GM12878 (cell line): ENCODE results near the gene PROCA1. TPM values are rescaled to one million over a fixed set of nuclear protein-coding genes. Genes with fewer than 3 reads are reported as not detected.

Experiments
- BRCA1 ChIP-seq: IDR thresholded peaks from 2 replicates; pipeline ENCODE4 v1.6.1; 2011; ENCODE audit warnings: low read depth, low read length, improper control_type of control experiment
- CHD4 ChIP-seq: fragments of 200-600 bp; sonication (generic); IDR thresholded peaks from 2 replicates; pipeline ENCODE4 v1.6.1; 2016; ENCODE audit warnings: mild to moderate bottlenecking
- JUND ChIP-seq: IDR thresholded peaks from 2 replicates; pipeline ENCODE4 v1.6.1; 2012; ENCODE audit warnings: low read depth, mild to moderate bottlenecking, low read length, improper control_type of control experiment, moderate library complexity
- POU2F2 ChIP-seq: IDR thresholded peaks from 3 replicates; pipeline ENCODE4 v1.6.1; 2011; ENCODE audit warnings: low read depth, mild to moderate bottlenecking, low read length, borderline replicate concordance
- RAD21 ChIP-seq: IDR thresholded peaks from 2 replicates; pipeline ENCODE4 v1.6.1; 2011; ENCODE audit warnings: mild to moderate bottlenecking, low read depth, low read length, moderate library complexity; ENCODE audit not compliant: insufficient read depth
- RB1 ChIP-seq: fragments of 450-650 bp; formaldehyde crosslinking; IDR thresholded peaks from 2 replicates; pipeline ENCODE4 v1.6.1; 2017; ENCODE audit warnings: mild to moderate bottlenecking, borderline replicate concordance
- RBBP5 ChIP-seq: fragments of 200-600 bp; sonication (generic); conservative IDR thresholded peaks from 2 replicates; pipeline ENCODE4 v1.6.1; 2016
- SIN3A ChIP-seq: IDR thresholded peaks from 2 replicates; pipeline ENCODE4 v1.6.1; 2012; ENCODE audit warnings: low read depth, low read length, improper control_type of control experiment
- SP1 ChIP-seq: IDR thresholded peaks from one replicate; pipeline ENCODE4 v1.6.1; 2011; ENCODE audit warnings: low read depth, low read length
- SUPT20H ChIP-seq: IDR thresholded peaks from 2 replicates; pipeline ENCODE4 v1.6.1; 2011; ENCODE audit warnings: low read depth, mild to moderate bottlenecking, low read length, moderate library complexity, borderline replicate concordance; ENCODE audit not compliant: control insufficient read depth
- ZSCAN29 ChIP-seq: fragments of 450-650 bp; IDR thresholded peaks from 2 replicates; pipeline ENCODE4 v1.6.1; 2017; ENCODE audit warnings: mild to moderate bottlenecking, moderate library complexity
- ZZZ3 ChIP-seq: IDR thresholded peaks from 2 replicates; pipeline ENCODE4 v1.6.1; 2011; ENCODE audit warnings: low read depth; ENCODE audit not compliant: control insufficient read depth, insufficient read length
- polyA plus RNA-seq, 11 experiments: library from polyadenylated mRNA; depleted of rRNA in 4 of 11; unstranded in 6 of 11; stranded (reverse) in 5 of 11; fragments of >200 nt; fragmentation: Nextera tagmentation in 4 of 11; fragmentation: Illumina TruSeq in 1 of 11; extraction: Ambion mirVana in 4 of 11; extraction: Trizol in 1 of 11; gene quantifications; 1 replicate in 1 of 11; 2 replicates in 10 of 11; pipeline versions ENCODE4 v1.2.1 to v1.2.3, GENCODE V29; 2011 to 2016; ENCODE audit warnings: inconsistent platforms in 2 of 11, missing spikeins in 2 of 11, low read depth in 1 of 11
- total RNA-seq, 4 experiments: library from RNA; depleted of rRNA in 3 of 4; stranded (reverse); fragments of >200 nt in 3 of 4; fragmentation: Illumina TruSeq in 1 of 4; extraction: Trizol in 1 of 4; gene quantifications; 2 replicates each; pipeline versions ENCODE4 v1.2.1 to v1.2.3, GENCODE V29; 2013 to 2021
- TF ChIP-seq, protein P1 (sequence below): fragments of 450-650 bp; IDR thresholded peaks from 2 replicates; pipeline ENCODE4 v1.6.1; 2017; ENCODE audit warnings: mild to moderate bottlenecking, moderate library complexity
- TF ChIP-seq, protein P2 (sequence below): fragments of 450-650 bp; IDR thresholded peaks from 2 replicates; pipeline ENCODE4 v1.6.1; 2017; ENCODE audit warnings: mild to moderate bottlenecking, moderate library complexity
- TF ChIP-seq, protein P3 (sequence below): fragments of 450-650 bp; IDR thresholded peaks from 2 replicates; pipeline ENCODE4 v1.6.1; 2017; ENCODE audit warnings: antibody characterized with exemption, mild to moderate bottlenecking, moderate library complexity
- TF ChIP-seq, protein P4 (sequence below): fragments of 450-650 bp; IDR thresholded peaks from 2 replicates; pipeline ENCODE4 v1.6.1; 2017; ENCODE audit warnings: mild to moderate bottlenecking, low read depth, inconsistent platforms; ENCODE audit not compliant: poor library complexity, severe bottlenecking

The PROCA1 gene
- total and polyA plus RNA-seq, 10 of the 15 experiments (the other 5 are each of a cell fraction or from before 2014, with no cell fraction given) = 0.35 to 4.8 (median 1.4) TPM

DNA sequence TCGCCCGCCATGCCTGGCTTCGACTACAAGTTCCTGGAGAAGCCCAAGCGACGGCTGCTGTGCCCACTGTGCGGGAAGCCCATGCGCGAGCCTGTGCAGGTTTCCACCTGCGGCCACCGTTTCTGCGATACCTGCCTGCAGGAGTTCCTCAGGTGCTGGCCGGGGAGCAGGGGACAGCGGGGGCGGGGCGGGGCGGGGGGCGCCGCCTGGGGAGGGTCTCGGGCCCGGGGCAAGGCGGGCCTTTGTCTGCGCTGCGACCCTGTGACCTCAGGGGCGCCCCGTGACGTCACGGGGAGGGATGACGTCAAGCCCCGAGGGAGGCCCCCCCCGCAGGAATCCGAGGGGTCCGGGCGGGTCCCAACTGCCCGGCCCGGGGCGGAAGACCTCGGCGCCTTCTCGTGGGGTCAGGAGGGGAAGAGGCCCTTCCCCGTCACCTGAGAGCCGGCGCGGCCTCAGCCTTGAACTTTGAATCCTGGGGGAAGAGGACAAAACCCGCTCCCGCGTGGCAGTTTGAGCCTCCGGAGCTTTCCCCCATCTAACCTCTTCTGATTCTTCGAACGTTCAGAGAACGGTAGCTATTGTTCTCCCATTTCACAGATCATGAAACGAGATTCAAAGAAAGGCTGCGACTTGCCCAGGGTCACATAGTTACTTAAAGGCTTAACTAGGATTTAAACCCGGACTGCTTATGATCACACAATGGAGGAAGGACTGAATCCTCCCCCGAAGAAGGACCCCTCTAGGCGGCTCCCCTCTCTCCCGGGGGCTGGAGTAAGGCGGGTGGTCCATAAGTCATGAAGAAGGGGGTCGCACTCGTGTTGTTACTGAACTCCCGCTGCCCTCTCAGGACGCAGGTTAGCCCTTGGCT, 32.6 kb upstream of the PROCA1 start (continued):
- TF ChIP-seq RB1 = no peak
- TF ChIP-seq, protein P1, sequence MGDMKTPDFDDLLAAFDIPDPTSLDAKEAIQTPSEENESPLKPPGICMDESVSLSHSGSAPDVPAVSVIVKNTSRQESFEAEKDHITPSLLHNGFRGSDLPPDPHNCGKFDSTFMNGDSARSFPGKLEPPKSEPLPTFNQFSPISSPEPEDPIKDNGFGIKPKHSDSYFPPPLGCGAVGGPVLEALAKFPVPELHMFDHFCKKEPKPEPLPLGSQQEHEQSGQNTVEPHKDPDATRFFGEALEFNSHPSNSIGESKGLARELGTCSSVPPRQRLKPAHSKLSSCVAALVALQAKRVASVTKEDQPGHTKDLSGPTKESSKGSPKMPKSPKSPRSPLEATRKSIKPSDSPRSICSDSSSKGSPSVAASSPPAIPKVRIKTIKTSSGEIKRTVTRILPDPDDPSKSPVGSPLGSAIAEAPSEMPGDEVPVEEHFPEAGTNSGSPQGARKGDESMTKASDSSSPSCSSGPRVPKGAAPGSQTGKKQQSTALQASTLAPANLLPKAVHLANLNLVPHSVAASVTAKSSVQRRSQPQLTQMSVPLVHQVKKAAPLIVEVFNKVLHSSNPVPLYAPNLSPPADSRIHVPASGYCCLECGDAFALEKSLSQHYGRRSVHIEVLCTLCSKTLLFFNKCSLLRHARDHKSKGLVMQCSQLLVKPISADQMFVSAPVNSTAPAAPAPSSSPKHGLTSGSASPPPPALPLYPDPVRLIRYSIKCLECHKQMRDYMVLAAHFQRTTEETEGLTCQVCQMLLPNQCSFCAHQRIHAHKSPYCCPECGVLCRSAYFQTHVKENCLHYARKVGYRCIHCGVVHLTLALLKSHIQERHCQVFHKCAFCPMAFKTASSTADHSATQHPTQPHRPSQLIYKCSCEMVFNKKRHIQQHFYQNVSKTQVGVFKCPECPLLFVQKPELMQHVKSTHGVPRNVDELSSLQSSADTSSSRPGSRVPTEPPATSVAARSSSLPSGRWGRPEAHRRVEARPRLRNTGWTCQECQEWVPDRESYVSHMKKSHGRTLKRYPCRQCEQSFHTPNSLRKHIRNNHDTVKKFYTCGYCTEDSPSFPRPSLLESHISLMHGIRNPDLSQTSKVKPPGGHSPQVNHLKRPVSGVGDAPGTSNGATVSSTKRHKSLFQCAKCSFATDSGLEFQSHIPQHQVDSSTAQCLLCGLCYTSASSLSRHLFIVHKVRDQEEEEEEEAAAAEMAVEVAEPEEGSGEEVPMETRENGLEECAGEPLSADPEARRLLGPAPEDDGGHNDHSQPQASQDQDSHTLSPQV = no peak
- TF ChIP-seq RBBP5 = no peak
- TF ChIP-seq, protein P2, sequence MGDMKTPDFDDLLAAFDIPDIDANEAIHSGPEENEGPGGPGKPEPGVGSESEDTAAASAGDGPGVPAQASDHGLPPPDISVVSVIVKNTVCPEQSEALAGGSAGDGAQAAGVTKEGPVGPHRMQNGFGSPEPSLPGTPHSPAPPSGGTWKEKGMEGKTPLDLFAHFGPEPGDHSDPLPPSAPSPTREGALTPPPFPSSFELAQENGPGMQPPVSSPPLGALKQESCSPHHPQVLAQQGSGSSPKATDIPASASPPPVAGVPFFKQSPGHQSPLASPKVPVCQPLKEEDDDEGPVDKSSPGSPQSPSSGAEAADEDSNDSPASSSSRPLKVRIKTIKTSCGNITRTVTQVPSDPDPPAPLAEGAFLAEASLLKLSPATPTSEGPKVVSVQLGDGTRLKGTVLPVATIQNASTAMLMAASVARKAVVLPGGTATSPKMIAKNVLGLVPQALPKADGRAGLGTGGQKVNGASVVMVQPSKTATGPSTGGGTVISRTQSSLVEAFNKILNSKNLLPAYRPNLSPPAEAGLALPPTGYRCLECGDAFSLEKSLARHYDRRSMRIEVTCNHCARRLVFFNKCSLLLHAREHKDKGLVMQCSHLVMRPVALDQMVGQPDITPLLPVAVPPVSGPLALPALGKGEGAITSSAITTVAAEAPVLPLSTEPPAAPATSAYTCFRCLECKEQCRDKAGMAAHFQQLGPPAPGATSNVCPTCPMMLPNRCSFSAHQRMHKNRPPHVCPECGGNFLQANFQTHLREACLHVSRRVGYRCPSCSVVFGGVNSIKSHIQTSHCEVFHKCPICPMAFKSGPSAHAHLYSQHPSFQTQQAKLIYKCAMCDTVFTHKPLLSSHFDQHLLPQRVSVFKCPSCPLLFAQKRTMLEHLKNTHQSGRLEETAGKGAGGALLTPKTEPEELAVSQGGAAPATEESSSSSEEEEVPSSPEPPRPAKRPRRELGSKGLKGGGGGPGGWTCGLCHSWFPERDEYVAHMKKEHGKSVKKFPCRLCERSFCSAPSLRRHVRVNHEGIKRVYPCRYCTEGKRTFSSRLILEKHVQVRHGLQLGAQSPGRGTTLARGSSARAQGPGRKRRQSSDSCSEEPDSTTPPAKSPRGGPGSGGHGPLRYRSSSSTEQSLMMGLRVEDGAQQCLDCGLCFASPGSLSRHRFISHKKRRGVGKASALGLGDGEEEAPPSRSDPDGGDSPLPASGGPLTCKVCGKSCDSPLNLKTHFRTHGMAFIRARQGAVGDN = 0 out of 2 replicates have a peak, but pooled peaks have one; percentile 62
- no peak for TF ChIP-seq SP1
- TF ChIP-seq CHD4 = no peak
- TF ChIP-seq RAD21 = no peak
- TF ChIP-seq, protein P3, sequence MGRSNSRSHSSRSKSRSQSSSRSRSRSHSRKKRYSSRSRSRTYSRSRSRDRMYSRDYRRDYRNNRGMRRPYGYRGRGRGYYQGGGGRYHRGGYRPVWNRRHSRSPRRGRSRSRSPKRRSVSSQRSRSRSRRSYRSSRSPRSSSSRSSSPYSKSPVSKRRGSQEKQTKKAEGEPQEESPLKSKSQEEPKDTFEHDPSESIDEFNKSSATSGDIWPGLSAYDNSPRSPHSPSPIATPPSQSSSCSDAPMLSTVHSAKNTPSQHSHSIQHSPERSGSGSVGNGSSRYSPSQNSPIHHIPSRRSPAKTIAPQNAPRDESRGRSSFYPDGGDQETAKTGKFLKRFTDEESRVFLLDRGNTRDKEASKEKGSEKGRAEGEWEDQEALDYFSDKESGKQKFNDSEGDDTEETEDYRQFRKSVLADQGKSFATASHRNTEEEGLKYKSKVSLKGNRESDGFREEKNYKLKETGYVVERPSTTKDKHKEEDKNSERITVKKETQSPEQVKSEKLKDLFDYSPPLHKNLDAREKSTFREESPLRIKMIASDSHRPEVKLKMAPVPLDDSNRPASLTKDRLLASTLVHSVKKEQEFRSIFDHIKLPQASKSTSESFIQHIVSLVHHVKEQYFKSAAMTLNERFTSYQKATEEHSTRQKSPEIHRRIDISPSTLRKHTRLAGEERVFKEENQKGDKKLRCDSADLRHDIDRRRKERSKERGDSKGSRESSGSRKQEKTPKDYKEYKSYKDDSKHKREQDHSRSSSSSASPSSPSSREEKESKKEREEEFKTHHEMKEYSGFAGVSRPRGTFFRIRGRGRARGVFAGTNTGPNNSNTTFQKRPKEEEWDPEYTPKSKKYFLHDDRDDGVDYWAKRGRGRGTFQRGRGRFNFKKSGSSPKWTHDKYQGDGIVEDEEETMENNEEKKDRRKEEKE = no peak
- TF ChIP-seq SIN3A = no peak; the same call in 1 of the 2 replicates
- no peak for TF ChIP-seq ZZZ3
- no peak for TF ChIP-seq JUND
- no peak; the same call in 2 of the 3 replicates for TF ChIP-seq POU2F2
- TF ChIP-seq ZSCAN29 = no peak
- TF ChIP-seq SUPT20H = no peak
- TF ChIP-seq, protein P4, sequence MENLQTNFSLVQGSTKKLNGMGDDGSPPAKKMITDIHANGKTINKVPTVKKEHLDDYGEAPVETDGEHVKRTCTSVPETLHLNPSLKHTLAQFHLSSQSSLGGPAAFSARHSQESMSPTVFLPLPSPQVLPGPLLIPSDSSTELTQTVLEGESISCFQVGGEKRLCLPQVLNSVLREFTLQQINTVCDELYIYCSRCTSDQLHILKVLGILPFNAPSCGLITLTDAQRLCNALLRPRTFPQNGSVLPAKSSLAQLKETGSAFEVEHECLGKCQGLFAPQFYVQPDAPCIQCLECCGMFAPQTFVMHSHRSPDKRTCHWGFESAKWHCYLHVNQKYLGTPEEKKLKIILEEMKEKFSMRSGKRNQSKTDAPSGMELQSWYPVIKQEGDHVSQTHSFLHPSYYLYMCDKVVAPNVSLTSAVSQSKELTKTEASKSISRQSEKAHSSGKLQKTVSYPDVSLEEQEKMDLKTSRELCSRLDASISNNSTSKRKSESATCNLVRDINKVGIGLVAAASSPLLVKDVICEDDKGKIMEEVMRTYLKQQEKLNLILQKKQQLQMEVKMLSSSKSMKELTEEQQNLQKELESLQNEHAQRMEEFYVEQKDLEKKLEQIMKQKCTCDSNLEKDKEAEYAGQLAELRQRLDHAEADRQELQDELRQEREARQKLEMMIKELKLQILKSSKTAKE = no peak
- no peak for TF ChIP-seq BRCA1
